Colonic mucosa (tissue), 4 donors: Measurements from ENCODE around the gene CWC27. TPM values are rescaled to one million over a fixed set of nuclear protein-coding genes. Genes with fewer than 3 reads are reported as not detected.

Experiments
- DNase-seq: peaks from one replicate; pipeline ENCODE4 v3.0.0-alpha.2; 2020
- H3K27ac ChIP-seq: fragments of 200-600 bp; one replicate; pipeline ENCODE4 v1.8.0; 2021
- H3K27me3 ChIP-seq: fragments of 200-600 bp; one replicate; pipeline ENCODE4 v1.8.0; 2021
- H3K36me3 ChIP-seq: fragments of 200-600 bp; one replicate; pipeline ENCODE4 v1.8.0; 2021
- H3K4me1 ChIP-seq: fragments of 200-600 bp; one replicate; pipeline ENCODE4 v1.8.0; 2021; ENCODE audit warnings: mild to moderate bottlenecking
- H3K4me3 ChIP-seq: fragments of 200-600 bp; one replicate; pipeline ENCODE4 v1.8.0; 2021
- H3K9ac ChIP-seq, 2 donors: one replicate each; pipeline ENCODE4 v1.7.0; 2013; ENCODE audit warnings: control low read depth in 2 of 2, low read depth in 2 of 2, low read length in 2 of 2
- H3K9me3 ChIP-seq: fragments of 200-600 bp; one replicate; pipeline ENCODE4 v1.8.0; 2021
- CTCF ChIP-seq: fragments of 200-600 bp; IDR thresholded peaks from one replicate; pipeline ENCODE4 v1.8.0; 2022; ENCODE audit warnings: antibody characterized with exemption, mild to moderate bottlenecking
- intact Hi-C: fragments of 100-400 bp; cut with DNase I; formaldehyde crosslinking; loops from one replicate; pipeline ENCODE4 v1.14.1; 2022
- total RNA-seq, 2 donors: library from RNA; stranded (reverse); fragmentation: NEBNext Ultra II Directional in 1 of 2; extraction: Animal tissue kit (Norgen Biotek cat#: 25700) in 1 of 2; gene quantifications; one replicate each; pipeline ENCODE4 v1.2.1, GENCODE V29; 2021
- donor health status: healthy.
- donor health status: DM: no; HTN: no; CAD: no.
- donor health status: DM: no; HTN: no; CAD: no.

The CWC27 gene
- total RNA-seq, 2 donors from 2014 or later, result 18.3 to 22.6 TPM

- intact Hi-C loops, result loop anchor here (10.0 kb wide), 1 partner anchor 233 kb away; no protein-coding TSS in a partner anchor
- Histone ChIP-seq H3K4me1 (no peaks in the 10 kb centered on the region), H3K27ac (no peak overlapping the region), H3K9me3 (no peaks in the 10 kb centered on the region), H3K9ac (no peak overlapping the region), H3K36me3 (no peaks in the 10 kb centered on the region), H3K27me3 (no peaks in the 10 kb centered on the region), H3K4me3 (no peak overlapping the region)
- DNase-seq, result peak; percentile 52
- peak; percentile 36 for TF ChIP-seq CTCF
These were observed 269.4 kb downstream of the CWC27 start for GRCh38 chr5:65037831-65038815.

- intact Hi-C loops, result no loop called here
- no peak for TF ChIP-seq CTCF
- Histone ChIP-seq H3K9ac (no peak overlapping the region), H3K9me3 (no peaks in the 10 kb centered on the region), H3K36me3 (no peaks in the 10 kb centered on the region), H3K27ac (no peak overlapping the region), H3K4me3 (no peak overlapping the region), H3K27me3 (no peaks in the 10 kb centered on the region), H3K4me1 (no peaks in the 10 kb centered on the region)
- no peak for DNase-seq
These were observed 272.8 kb downstream of the CWC27 start for GRCh38 chr5:65041296-65042158.

- no peak for TF ChIP-seq CTCF
- no peak overlapping the region for H3K4me3 ChIP-seq
- H3K27me3 ChIP-seq, result no peaks in the 10 kb centered on the region
- intact Hi-C loops, result no loop called here
- no peaks in the 10 kb centered on the region for H3K4me1 ChIP-seq
- no peaks in the 10 kb centered on the region for H3K9me3 ChIP-seq
- H3K9ac ChIP-seq, result no peak overlapping the region
- no peak overlapping the region for H3K27ac ChIP-seq
- no peaks in the 10 kb centered on the region for H3K36me3 ChIP-seq
- DNase-seq, result no peak
These were observed 275.2 kb downstream of the CWC27 start for GRCh38 chr5:65043843-65044359.

- no peaks in the 10 kb centered on the region for H3K27me3 ChIP-seq
- H3K9me3 ChIP-seq, result no peaks in the 10 kb centered on the region
- H3K27ac ChIP-seq, result no peak overlapping the region
- no peak for TF ChIP-seq CTCF
- no peaks in the 10 kb centered on the region for H3K36me3 ChIP-seq
- H3K9ac ChIP-seq, result no peak overlapping the region
- H3K4me3 ChIP-seq, result no peak overlapping the region
- intact Hi-C loops, result no loop called here
- no peak for DNase-seq
- no peaks in the 10 kb centered on the region for H3K4me1 ChIP-seq
These were observed 278.5 kb downstream of the CWC27 start for GRCh38 chr5:65047225-65047624.

GRCh38 chr5:65047948-65048690 is 279.4 kb downstream of the CWC27 start:
- Histone ChIP-seq H3K9ac (no peak overlapping the region), H3K4me1 (no peaks in the 10 kb centered on the region), H3K4me3 (no peak overlapping the region), H3K27me3 (no peaks in the 10 kb centered on the region), H3K36me3 (no peaks in the 10 kb centered on the region), H3K9me3 (no peaks in the 10 kb centered on the region), H3K27ac (no peak overlapping the region)
- no peak for DNase-seq
- TF ChIP-seq CTCF, result no peak
- intact Hi-C loops, result no loop called here
